Stimulated activated CD8-positive, alpha-beta memory T cell treated with anti-CD3 and anti-CD28 coated beads, Interleukin-15, amount 100 ng/mL, for 24 hours (primary cell): ENCODE data around the gene UNC45A.
"Not testable (repeated sequence)": the region's sequence is repeated elsewhere in the genome, so short reads cannot be mapped to it uniquely, and the experiment has no call there.

Experiments used
- DNase-seq: peaks from one replicate; pipeline ENCODE4 v3.0.0-alpha.2; 2020; ENCODE audit warnings: low read depth

The UNC45A gene, protein sequence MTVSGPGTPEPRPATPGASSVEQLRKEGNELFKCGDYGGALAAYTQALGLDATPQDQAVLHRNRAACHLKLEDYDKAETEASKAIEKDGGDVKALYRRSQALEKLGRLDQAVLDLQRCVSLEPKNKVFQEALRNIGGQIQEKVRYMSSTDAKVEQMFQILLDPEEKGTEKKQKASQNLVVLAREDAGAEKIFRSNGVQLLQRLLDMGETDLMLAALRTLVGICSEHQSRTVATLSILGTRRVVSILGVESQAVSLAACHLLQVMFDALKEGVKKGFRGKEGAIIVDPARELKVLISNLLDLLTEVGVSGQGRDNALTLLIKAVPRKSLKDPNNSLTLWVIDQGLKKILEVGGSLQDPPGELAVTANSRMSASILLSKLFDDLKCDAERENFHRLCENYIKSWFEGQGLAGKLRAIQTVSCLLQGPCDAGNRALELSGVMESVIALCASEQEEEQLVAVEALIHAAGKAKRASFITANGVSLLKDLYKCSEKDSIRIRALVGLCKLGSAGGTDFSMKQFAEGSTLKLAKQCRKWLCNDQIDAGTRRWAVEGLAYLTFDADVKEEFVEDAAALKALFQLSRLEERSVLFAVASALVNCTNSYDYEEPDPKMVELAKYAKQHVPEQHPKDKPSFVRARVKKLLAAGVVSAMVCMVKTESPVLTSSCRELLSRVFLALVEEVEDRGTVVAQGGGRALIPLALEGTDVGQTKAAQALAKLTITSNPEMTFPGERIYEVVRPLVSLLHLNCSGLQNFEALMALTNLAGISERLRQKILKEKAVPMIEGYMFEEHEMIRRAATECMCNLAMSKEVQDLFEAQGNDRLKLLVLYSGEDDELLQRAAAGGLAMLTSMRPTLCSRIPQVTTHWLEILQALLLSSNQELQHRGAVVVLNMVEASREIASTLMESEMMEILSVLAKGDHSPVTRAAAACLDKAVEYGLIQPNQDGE

DNA sequence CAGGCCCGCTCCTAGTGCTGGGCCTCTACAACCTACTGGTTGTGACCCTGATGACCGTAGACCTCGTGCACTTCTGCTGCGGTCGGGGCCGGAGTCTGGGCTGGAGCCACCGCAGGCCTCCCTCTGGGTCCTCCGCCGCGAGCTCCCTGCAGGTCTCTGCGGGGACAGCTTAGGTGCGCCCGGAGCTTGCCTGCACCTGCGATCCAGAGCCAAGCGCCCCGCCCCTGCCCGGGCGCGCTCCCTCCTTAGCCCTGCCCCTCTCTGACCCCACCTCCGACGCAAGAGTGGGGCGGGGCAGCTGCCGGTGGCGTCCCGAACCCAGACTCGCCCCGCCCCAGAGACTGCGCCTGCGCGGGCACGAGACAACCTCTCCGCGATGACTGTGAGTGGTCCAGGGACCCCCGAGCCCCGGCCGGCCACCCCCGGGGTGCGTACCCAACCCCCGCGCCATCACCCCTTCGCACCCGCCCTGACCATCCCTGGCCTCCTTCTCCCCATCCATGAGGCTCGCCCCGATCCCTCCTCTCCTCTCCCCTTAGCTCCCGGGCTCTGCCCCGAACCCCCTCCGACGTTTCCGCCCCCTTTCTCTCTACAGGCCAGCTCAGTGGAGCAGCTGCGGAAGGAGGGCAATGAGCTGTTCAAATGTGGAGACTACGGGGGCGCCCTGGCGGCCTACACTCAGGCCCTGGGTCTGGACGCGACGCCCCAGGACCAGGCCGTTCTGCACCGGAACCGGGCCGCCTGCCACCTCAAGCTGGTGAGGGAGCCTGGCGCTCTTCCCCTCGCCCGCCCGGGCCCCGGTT lies at the start of gene UNC45A:
TSS of gene UNC45A (plus strand) at position 337 of the 803 bp plus-strand sequence. CDS start at position 377, 40 bp downstream.
- DNase-seq: peak; percentile 91

- peak; percentile 74 for DNase-seq
Measured at GRCh38 chr15:90885432-90886290, 49.4 kb upstream of the UNC45A start.

- DNase-seq: no peak
Measured at GRCh38 chr15:90886291-90886614, 48.8 kb upstream of the UNC45A start.

GRCh38 chr15:90887037-90887481 lies 48.0 kb upstream of the UNC45A start:
- no peak for DNase-seq

DNA sequence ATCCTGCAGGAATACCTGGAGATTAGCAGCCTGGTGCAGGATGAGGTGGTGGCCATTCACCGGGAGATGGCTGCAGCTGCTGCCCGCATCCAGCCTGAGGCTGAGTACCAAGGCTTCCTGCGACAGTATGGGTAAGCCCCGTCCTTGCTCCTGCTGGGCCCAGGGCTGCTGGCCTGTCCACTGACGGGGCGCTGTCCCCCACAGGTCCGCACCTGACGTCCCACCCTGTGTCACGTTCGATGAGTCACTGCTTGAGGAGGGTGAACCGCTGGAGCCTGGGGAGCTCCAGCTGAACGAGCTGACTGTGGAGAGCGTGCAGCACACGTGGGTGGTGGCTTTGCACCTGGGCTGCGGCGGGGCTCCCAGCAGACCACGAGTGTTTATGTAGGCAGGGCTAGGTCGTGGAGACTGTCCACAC lies 45.8 kb upstream of the UNC45A start:
- DNase-seq: no peak

DNA sequence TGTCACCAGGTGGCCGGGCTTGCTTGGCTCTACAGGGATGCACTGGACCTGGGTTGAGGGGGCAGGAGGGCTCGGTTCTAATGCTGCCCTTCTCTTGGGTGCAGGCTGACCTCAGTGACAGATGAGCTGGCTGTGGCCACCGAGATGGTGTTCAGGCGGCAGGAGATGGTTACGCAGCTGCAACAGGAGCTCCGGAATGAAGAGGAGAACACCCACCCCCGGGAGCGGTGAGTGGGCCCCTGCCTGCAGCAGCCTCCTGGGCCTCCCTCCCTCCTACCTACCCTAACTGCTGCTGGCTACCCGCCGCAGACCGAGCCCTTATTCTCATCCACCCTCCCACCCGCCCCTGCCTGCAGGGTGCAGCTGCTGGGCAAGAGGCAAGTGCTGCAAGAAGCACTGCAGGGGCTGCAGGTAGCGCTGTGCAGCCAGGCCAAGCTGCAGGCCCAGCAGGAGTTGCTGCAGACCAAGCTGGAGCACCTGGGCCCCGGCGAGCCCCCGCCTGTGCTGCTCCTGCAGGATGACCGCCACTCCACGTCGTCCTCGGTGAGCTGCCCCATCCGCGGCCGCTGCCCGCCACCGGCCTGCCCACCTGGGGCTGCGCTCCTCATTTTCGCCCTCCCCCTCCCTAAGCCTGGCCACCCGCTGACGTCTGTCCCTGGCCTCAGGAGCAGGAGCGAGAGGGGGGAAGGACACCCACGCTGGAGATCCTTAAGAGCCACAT lies 45.2 kb upstream of the UNC45A start:
- no peak for DNase-seq

GRCh38 chr15:90890839-90891238 lies 44.2 kb upstream of the UNC45A start:
- no peak for DNase-seq

DNA sequence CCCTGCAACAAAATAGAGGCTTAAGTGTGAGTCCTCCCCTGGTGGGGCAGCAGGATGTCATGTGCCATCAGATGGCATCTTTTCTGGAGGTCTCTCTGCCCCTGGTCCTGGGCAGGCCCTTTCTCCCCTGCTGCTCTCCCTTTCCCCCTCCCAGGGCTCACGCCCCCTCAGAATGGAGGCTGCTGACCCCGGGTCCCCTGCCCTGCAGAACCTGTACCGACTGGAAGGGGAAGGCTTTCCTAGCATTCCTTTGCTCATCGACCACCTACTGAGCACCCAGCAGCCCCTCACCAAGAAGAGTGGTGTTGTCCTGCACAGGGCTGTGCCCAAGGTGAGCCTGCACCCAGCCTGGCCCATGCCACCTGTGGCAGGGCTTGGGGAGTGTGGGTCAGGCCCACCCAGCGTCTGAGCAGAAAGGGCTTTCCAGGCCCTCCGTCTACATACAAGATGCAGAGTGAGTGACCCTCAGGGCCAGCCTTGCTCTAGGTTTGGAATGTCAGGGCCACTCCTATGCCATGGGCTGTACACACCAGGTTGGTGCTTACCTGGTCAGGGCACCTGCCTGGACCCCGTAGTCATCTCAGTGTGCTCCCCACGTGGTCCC lies 43.6 kb upstream of the UNC45A start:
- no peak for DNase-seq

DNA sequence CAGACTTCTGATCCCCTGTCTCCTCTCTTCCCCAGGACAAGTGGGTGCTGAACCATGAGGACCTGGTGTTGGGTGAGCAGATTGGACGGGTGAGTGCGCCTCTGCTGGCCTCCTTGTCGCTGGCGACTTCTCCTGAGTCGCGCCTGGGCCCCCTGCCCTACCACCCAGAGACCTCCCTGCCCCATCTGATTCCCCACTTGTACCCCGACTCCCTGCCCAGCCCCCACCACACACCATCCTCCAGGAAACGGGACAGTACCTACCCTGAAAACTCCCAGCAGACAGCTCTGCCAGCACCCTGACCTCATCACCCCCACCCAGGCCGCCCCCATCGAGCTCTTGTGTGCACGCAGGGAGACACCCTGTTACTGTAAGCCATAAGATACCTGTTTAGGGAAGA lies 43.1 kb upstream of the UNC45A start:
- DNase-seq: no peak

GRCh38 chr15:90892498-90893174 lies 42.4 kb upstream of the UNC45A start:
- DNase-seq: no peak

DNA sequence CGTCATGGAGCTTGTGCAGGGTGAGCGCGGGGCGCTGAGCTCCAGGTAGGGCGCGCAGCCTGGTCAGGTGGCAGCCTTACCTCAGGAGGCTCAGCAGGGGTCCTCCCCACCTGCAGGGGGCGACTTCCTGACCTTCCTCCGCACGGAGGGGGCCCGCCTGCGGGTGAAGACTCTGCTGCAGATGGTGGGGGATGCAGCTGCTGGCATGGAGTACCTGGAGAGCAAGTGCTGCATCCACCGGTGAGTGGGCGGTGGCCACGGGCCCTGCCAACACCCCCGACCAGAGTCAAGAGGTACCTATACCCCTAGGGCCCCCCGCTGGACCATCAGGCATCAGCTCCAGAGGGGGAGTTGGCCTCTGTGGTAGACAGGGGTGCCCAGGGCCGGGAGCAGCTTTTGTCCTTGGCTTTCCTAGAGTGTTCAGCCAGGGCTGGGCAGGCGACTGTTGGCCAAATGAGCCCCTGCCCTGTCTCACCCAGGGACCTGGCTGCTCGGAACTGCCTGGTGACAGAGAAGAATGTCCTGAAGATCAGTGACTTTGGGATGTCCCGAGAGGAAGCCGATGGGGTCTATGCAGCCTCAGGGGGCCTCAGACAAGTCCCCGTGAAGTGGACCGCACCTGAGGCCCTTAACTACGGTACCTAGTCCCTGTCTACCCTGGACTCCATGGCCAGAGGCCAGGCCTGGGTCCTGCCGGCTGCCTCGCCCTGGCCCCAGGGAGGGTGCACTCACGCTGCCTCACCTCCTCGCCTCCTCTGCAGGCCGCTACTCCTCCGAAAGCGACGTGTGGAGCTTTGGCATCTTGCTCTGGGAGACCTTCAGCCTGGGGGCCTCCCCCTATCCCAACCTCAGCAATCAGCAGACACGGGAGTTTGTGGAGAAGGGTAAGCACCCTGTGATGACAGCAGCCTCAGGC lies 41.7 kb upstream of the UNC45A start:
- DNase-seq: no peak

GRCh38 chr15:90895571-90896117 lies 39.4 kb upstream of the UNC45A start:
- no peak for DNase-seq

- not testable (repeated sequence) for DNase-seq
Measured at GRCh38 chr15:90897131-90897655, 37.9 kb upstream of the UNC45A start.

- DNase-seq: no peak
Measured at GRCh38 chr15:90901175-90902039, 33.7 kb upstream of the UNC45A start.

DNA sequence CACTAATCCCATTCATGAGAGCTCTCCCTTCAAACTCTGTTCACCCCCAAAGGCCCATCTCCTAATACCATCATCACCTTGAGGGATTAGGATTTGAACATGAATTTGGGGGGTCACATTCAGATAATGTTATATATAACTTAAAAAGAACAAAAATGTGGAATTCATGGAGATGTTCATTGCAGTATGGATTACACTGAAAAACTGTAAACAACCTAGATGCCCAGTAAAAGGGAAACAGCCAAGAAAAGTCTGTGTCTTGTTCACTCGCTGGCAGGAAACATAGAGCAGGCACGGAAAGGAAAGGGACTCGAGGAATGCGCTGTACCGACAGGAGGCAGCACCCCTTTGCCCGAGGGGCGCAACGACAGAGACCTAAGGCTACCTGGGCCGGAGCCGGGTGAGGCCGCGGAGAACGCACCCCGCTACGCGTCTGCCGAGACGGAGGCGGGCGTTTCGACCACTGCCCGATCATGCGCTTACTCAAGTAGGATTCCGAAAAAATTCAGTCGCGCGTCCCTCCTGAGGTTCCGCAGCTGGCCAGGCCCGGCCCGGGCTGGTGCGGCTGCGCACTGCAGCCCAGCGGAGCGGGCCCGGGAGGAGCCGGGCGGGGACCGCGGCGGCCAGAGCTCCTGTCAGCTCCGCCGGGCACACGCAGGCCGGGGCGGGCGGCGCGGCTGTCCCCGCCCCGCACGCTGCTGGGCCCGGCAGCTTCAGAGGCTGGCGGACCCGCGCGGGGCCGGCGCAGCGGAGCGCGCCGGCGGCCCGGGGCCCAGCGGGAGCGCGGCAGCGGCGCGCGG lies 32.8 kb upstream of the UNC45A start:
- peak; percentile 45 for DNase-seq
